Embryonic facial prominence (tissue), 1 donor: ENCODE results near the gene BEX1.
"Not testable (repeated sequence)": the region's sequence is repeated elsewhere in the genome, so short reads cannot be mapped to it uniquely, and the experiment has no call there.

Experiments used
- DNase-seq: peaks from one replicate; pipeline ENCODE4 v3.0.0-alpha.2; 2016; ENCODE audit errors: extremely low spot score

The BEX1 gene

GRCh38 chrX:103063918-103064434 lies at the start of gene BEX1:
TSS of gene BEX1 (minus strand) at chrX:103064171. CDS start at chrX:103063274, 897 bp downstream.
- DNase-seq, result peak; percentile 15

DNA sequence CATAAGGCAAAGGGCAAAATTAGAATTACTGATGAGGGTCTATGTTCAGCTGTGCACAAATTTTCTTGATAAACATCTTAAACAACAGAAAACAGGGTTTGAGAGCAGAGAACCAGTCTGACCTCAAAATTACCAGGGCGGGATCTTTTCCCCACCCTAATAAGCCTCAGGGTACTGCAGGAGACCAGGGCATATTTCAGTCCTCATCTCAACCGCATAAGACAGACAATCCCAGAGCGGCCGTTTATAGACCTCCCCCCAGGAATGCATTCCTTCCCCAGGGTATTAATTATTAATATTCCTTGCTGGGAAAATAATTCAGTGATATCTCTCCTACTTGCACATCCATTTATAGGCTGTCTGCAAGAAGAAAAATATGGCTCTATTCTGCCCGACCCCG lies 45.5 kb upstream of the BEX1 start:
- not testable (repeated sequence) for DNase-seq

DNA sequence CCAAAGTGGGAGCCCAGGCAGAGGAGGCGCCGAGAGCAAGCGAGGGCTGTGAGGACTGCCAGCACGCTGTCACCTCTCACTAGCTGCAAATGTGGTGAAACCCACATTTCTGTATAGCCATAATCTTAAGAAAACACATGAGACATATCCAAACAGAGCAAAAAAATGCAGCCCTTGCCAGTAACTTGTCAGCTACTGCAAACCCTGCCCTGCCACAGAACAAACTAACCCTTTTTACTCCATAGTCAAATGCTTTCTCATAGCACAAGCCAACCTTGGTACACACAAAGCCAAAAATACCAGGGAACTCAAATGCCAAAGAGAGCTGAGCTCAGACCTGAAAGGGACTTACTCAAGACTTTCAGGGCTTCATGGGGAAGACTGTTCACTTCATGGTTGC lies 43.9 kb upstream of the BEX1 start:
- DNase-seq, result no peak

GRCh38 chrX:103107227-103107737 lies 43.3 kb upstream of the BEX1 start:
- not testable (repeated sequence) for DNase-seq

GRCh38 chrX:103104370-103104769 lies 40.4 kb upstream of the BEX1 start:
- DNase-seq, result not testable (repeated sequence)

DNA sequence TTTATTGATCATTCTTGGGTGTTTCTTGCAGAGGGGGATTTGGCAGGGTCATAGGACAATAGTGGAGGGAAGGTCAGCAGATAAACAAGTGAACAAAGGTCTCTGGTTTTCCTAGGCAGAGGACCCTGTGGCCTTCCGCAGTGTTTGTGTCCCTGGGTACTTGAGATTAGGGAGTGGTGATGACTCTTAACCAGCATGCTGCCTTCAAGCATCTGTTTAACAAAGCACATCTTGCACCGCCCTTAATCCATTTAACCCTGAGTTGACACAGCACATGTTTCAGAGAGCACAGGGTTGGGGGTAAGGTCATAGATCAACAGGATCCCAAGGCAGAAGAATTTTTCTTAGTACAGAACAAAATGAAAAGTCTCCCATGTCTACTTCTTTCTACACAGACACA lies 39.9 kb upstream of the BEX1 start:
- not testable (repeated sequence) for DNase-seq

DNA sequence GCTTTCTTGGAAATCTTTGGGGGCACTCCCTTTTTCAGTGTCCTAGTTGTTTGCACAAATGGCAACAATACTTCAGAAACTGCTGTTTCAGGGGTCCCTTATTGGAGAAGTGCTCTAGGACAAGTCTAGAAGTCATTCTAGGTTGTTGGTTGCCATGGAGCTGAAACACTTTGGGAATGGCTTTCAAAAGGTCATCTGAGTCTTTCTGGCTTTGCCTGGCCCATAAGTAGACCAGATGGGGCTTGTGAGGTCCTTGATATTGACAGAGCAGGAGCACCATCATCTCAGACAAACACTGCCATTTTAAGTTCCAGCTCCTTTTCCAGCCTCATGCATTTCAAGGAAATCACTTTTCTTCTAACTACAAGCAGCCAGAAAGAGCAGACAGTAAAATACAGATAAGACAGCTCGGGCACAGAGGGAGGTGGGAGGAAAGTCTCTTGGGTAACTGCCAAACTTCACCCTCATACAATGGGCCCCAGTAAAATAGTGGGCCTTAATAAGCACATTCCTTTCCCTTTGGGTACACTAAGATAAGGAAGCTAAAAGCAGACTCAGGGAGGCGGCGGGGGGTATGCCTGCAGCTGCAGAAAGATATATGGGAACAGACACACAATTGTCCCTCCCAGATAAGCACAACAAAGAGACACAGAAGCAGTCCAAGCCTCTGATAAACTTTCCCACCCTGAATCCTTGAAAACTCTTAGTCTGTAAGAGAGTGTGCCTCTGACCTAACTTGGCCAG lies 37.5 kb upstream of the BEX1 start:
- DNase-seq, result no peak

DNA sequence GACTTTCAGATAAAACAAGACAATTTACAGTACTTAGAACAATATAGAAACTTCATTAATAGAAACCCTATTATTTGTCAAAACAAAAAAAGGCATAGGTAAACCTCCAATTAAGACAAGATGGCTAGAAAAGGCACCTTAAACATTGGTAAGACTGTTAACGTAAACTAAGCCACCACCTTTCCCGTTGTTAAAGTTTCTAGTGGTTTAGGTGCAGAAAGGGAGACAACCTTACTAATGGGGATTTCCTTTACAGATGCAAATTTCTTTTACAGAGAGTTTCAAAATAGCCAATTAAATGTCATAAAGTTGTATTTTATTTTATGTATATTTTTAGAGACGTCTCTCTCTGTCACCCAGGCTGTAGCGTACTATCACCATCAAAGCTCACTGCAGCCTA lies 36.5 kb upstream of the BEX1 start:
- DNase-seq, result no peak

DNA sequence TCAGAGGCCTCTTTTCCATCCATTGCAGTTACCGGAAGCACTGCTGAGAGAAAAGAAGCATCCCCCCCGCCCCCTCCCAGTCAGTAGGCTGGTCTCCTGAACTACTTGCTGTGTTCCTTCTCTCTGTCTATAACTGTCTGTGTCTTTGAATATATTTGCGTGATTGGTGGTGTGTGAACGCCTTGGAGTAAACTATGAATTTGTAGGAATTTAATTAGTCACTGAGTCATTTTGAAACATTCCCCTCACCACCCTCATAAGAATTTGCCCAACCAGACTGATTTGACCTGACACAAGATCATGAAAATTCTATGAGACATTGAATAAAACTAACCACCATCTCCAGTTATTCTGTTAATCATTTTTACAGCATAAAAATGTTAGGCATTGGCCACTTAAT lies 35.7 kb upstream of the BEX1 start:
- no peak for DNase-seq

- DNase-seq, result no peak
Observed at GRCh38 chrX:103098488-103098887, 34.5 kb upstream of the BEX1 start.

DNA sequence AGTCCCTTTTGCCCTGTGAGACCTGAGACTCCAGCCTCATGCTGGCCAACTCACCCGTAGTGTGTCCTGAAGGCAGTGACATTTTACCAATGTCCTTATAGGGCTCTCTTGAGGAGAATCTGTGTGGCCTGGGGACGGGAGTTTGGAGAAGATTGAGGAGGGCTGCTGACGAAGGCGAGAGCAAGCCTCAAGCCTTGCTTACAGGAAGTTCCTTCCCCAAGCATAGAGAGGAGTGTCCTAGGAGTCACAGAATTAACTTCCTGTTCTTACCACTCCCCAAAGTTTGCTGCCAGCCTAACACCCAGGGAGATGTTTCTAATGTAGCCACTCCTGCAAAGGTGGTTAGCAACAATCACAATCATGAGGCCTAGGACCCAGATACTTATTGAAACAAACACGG lies 29.0 kb upstream of the BEX1 start, which contains the start of gene NXF3:
Gene NXF3 (minus strand): TSS at position 202 of the 400 bp plus-strand sequence. CDS start 120 bp downstream, at position 82.
- no peak for DNase-seq

DNA sequence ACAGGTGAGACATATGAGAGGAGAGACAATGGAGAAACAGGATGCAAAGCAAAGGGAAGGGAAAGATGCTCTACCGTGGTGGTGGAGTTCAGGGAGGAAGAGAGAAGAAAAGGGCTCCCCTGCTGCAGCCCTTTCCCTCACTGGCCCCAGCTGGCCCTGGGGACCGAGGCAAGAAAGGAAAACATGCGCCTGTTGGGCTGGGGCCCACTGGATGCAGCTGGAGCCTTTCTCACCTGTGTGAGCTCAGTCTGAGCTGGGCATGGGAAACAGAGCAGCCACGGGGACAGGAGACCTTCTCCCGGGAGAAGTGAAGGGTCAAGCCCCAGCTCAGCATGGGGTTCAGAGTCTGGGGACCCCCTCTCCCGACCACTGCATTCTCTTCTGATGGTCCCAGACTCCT lies 17.1 kb upstream of the BEX1 start:
- DNase-seq, result no peak

DNA sequence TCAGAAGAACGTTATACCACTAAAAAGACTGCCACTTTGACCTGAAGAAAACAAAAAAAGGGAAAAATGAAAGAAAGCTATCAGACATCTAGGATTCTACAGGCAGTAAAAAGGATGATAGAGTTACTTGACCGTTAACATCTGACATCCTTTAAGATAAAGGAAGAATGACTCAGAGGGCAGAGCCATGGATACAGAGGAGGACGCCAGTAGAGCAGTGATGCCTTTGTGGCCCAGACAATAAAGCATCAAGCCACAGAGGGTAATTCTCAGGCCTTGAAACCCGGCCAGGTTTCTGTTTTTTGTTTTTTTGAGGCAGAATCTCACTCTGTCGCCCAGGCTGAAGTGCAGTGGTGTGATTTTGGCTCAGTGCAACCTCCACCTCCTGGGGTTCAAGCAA lies 9.5 kb upstream of the BEX1 start:
- no peak for DNase-seq

- DNase-seq, result no peak
Observed at GRCh38 chrX:103066606-103067005, 2.6 kb upstream of the BEX1 start.

DNA sequence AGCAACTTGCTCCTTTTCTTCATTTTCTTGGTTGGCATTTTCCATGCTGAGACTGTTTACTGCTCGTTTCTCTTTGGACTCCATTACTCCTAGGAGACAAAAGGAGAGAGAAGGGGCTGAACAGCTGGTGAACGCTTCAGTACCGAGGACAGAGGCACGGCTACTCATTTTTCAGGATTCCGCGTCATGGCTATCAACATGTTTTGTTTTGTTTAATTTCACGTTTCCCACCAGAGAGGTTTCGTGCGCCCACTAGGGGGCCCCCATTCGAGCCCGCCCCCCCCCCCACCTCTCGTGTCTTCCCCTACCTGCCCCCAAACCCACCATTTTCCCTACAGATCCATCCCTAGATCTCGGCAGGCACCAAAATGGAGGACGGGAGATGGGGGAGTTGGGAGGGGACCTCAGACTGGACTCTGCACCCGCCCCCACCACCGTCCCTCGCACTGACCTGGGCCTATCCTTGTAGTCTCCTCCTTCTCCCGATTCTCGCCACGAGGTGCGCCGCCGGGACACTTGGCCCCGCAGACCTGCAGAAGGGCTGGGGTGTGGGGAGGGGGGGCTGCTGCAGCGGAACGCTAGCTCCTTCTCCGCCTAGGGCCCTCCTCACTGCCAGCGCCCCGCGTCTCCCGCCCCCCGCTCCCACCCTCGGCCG lies 653 bp downstream of the BEX1 start:
- peak; percentile 12 for DNase-seq

DNA sequence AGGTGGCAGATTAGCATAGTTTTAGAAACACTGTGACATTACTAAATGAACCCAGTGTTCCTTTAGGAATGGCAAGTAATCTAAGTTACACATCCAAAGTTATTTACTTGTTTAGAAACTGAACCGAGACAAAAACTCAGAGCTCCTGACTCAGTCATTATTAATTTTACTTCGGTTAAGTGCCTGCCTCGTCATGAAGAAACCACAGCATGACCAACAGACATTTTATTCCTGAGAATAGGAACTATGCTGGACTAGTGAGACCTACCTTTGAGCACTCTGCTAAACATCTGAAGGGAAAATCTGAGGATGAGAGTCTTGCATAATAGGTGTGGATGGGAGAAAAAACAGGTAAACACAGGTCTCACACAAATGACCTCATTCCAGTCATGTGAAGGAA lies 2.5 kb downstream of the BEX1 start:
- DNase-seq, result no peak

DNA sequence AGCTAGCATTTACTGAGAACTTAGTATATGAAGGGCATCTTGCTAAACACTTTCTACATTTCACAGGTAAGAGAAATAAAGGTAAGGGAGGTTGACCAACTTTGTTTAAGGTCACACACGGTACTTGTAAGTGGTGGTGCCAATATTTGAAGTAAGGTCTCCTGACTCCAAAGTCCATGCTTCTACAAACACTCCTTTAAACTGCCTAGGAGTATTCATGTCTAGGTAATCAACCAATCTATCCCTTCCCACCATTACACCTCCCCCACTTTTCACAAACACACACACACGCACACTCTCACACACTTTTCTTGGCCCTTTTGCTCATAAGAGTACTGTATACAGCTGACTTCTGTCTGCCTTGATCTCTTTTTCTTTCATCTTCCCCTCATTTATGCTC lies 7.1 kb downstream of the BEX1 start:
- no peak for DNase-seq

- DNase-seq, result no peak
Observed at GRCh38 chrX:103052625-103053024, 11.3 kb downstream of the BEX1 start.

DNA sequence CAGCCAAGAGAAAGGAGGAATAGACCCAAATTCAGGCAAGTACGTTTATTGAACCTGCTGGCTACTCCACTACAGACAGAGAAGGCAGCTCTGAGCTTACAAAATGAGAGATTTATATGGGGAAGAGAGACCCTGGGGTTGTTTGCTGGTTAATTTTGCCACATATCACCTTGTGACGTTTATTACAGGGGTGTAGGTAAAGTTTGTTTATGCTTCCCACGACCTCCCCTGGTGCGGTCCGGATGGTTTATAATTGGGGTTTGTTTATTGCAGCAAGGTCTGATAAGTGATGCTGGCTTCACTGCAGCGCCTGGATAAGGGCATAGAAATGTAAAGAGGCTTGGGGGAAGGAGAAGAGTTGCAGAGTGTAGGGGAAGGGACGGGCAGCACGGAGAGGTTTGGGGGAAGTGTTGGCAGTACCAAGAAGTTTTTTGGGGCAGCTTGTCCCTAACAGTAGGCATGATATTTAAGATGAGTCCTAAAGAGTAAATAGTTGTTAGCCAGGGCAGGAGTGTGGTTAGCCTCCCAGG lies 12.6 kb downstream of the BEX1 start:
- no peak for DNase-seq

DNA sequence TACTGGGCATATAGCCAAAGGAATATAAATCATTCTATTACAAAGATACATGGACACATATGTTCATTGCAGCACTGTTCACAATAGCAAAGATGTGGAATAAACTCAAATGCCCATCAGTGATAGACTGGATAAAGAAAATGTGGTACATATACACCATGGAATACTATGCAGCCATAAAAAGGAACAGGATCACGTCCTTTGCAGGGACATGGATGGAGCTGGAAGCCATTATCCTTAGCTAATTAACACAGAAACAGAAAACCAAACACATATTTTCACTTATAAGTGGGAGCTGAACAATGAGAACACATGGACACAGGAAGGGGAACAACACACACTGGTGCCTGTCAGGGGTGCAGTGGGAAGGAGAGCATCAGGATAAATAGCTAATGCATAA lies 30.6 kb downstream of the BEX1 start:
- not testable (repeated sequence) for DNase-seq

GRCh38 chrX:103017542-103017941 lies 46.4 kb downstream of the BEX1 start:
- no peak for DNase-seq

DNA sequence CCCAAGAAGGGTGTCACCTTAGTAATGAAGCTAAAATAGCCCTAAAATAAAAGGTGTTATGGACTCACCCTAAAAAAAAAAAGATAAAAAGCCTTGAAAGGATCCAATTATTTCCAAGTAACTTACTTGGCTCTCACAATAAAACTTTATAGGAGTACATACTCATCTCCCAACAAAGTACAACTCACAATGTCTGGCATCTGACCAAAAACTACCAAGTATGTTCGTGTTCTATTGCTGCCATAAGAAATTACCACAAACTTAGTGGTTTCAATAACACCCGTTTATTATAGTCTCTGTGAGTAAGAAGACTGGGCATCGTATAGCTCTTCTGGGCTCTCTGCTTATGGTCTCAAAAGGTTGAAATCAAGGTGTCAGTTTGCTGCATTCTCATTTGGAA lies 51.0 kb downstream of the BEX1 start:
- no peak for DNase-seq
